ENCODE results near the gene LASP1. TPM values are rescaled to one million over a fixed set of nuclear protein-coding genes. Genes with fewer than 3 reads are reported as not detected.

The LASP1 gene
- total and polyA plus RNA-seq, 4 donors = 65.5 to 140 (median 82.0) TPM

DNA sequence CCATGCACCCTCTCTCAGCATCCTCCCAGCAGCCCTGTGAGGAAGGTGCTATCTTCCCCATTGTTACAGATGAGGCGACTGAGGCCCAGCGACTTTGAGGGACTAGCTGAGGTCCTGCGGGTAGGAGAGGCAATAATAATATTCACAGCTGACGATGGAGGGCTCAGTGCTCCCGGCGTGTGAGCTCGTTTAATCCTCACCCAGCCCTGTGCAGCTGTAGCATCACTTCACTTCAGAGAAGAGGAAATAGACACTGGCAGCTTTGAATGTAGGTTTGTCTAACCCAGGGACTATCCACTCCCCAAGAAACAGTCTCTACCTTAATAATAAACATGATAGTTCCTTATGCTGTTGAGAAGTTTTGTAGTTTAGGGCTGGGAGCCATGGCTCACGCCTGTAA is 21.6 kb downstream of the LASP1 start:
- Histone ChIP-seq H3K4me3 (no peak overlapping the region), H3K36me3 (ENCODE audit: control insufficient read depth in 4 of 4, insufficient read depth in 4 of 4, low read length in 4 of 4) (peaks cover 0 to 67% (median 26%) of the 10 kb centered on the region in 4 donors), H3K9ac (ENCODE audit: insufficient read depth in 1 of 2, low read length in 2 of 2) (no peak overlapping the region), H3K4me1 (ENCODE audit: control insufficient read depth in 5 of 5, insufficient read depth in 5 of 5, low read length in 5 of 5) (peaks cover 0 to 32% (median 6%) of the 10 kb centered on the region in 5 donors), H3K27ac (ENCODE audit: low read depth in 1 of 2, low read length in 1 of 2) (no peak overlapping the region), H3K9me3 (ENCODE audit: control insufficient read depth in 4 of 4, insufficient read depth in 3 of 4, low read length in 3 of 4) (no peaks in the 10 kb centered on the region), H3K27me3 (ENCODE audit: control insufficient read depth in 3 of 3, insufficient read depth in 3 of 3, low read length in 2 of 3) (no peaks in the 10 kb centered on the region)
- 81 to 84% methylated on average over 8 of the region's 8 CpGs for WGBS, 2 donors
- DNase-seq = no peak
- TF ChIP-seq, protein P1, sequence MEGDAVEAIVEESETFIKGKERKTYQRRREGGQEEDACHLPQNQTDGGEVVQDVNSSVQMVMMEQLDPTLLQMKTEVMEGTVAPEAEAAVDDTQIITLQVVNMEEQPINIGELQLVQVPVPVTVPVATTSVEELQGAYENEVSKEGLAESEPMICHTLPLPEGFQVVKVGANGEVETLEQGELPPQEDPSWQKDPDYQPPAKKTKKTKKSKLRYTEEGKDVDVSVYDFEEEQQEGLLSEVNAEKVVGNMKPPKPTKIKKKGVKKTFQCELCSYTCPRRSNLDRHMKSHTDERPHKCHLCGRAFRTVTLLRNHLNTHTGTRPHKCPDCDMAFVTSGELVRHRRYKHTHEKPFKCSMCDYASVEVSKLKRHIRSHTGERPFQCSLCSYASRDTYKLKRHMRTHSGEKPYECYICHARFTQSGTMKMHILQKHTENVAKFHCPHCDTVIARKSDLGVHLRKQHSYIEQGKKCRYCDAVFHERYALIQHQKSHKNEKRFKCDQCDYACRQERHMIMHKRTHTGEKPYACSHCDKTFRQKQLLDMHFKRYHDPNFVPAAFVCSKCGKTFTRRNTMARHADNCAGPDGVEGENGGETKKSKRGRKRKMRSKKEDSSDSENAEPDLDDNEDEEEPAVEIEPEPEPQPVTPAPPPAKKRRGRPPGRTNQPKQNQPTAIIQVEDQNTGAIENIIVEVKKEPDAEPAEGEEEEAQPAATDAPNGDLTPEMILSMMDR (IDR thresholded peaks at IDR 0.05; ENCODE audit: control extremely low read depth, extremely low read depth) = no peak
- ATAC-seq (ENCODE audit: insufficient read depth, low FRiP score) = no peak

DNA sequence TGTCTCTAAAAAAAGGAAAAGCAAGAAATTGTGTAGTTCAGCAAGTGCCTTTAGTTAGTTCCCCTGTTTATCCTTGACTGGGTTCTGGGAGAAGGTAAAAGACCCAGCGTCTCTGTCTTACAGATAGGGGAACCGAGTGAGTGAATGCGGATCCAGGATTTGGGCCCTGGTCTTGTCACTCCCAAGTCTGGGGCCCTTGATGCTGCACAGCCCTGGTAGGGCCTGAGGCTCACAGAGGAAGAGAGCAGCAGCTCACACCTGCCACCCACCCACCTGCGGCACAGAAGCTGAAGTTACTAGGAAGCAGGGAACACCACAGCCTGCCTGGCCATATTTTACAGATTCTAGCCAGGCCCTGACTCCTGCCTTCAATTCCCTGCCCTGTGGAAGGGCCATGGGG is 22.2 kb downstream of the LASP1 start:
- Histone ChIP-seq H3K4me1 (ENCODE audit: control insufficient read depth in 5 of 5, insufficient read depth in 5 of 5, low read length in 5 of 5) (peaks cover under 1 to 33% (median 8%) of the 10 kb centered on the region in 5 donors), H3K27ac (ENCODE audit: low read depth in 1 of 2, low read length in 1 of 2) (peak overlapping the region in 1 of 2 donors; percentile 39), H3K9me3 (ENCODE audit: control insufficient read depth in 4 of 4, insufficient read depth in 3 of 4, low read length in 3 of 4) (no peaks in the 10 kb centered on the region), H3K27me3 (ENCODE audit: control insufficient read depth in 3 of 3, insufficient read depth in 3 of 3, low read length in 2 of 3) (no peaks in the 10 kb centered on the region), H3K4me3 (no peak overlapping the region), H3K36me3 (ENCODE audit: control insufficient read depth in 4 of 4, insufficient read depth in 4 of 4, low read length in 4 of 4) (peaks cover 0 to 69% (median 27%) of the 10 kb centered on the region in 4 donors), H3K9ac (ENCODE audit: insufficient read depth in 1 of 2, low read length in 2 of 2) (no peak overlapping the region)
- DNase-seq (no peak), ATAC-seq (ENCODE audit: insufficient read depth, low FRiP score) (no peak)
- 88 to 91% methylated on average over 4 of the region's 4 CpGs for WGBS, 2 donors
- TF ChIP-seq, protein P1 (IDR thresholded peaks at IDR 0.05; ENCODE audit: control extremely low read depth, extremely low read depth) = no peak

DNA sequence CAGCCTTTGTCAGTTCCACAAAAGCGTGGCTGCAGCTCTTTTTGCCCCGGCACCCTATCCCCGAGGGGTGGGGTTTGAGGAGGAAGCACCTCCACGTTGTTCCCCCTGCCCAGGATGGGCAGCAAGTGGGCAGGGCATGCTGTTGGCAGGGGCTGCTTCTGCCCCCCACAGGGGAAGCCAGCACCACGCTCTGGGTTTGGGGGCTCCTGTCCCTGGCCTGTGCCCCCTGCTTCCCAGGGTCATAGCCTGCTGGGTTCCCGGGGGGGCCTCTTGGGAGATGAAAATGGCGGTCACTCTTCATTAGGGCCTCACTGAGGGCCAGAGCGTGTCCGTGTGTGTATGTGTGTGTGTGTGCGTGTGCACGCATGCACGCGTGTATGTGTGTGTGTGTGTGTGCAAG is 22.8 kb downstream of the LASP1 start:
- no peak for DNase-seq
- Histone ChIP-seq H3K9me3 (ENCODE audit: control insufficient read depth in 4 of 4, insufficient read depth in 3 of 4, low read length in 3 of 4) (no peaks in the 10 kb centered on the region), H3K9ac (ENCODE audit: insufficient read depth in 1 of 2, low read length in 2 of 2) (no peak overlapping the region), H3K36me3 (ENCODE audit: control insufficient read depth in 4 of 4, insufficient read depth in 4 of 4, low read length in 4 of 4) (peaks cover 0 to 66% (median 31%) of the 10 kb centered on the region in 4 donors), H3K27ac (ENCODE audit: low read depth in 1 of 2, low read length in 1 of 2) (no peak overlapping the region), H3K27me3 (ENCODE audit: control insufficient read depth in 3 of 3, insufficient read depth in 3 of 3, low read length in 2 of 3) (no peaks in the 10 kb centered on the region), H3K4me3 (no peak overlapping the region), H3K4me1 (ENCODE audit: control insufficient read depth in 5 of 5, insufficient read depth in 5 of 5, low read length in 5 of 5) (peaks cover 6 to 38% (median 8%) of the 10 kb centered on the region in 5 donors)
- TF ChIP-seq, protein P1 (IDR thresholded peaks at IDR 0.05; ENCODE audit: control extremely low read depth, extremely low read depth) = no peak
- no peak for ATAC-seq (ENCODE audit: insufficient read depth, low FRiP score)
- 79 to 84% methylated on average over 13 of the region's 13 CpGs for WGBS, 2 donors

DNA sequence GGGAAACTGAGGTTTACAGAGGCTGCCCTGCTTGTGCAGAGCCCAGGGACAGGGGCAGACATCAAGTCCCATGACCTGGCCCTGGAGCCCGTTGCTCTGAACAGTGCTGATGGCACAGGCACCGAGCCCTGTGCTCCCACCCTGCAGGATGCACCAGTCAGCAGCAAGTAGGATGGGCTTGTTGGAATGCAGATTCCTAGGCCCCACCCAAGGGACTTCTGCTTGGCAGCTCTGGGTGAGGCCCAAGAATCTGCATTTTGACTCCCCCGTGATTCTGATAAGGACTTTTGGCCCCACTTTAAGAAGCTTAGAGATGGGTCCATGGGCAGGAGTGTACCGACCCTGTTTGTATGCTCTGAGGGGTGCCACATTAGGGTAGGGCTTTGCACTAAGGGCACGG is 23.3 kb downstream of the LASP1 start:
- TF ChIP-seq, protein P1 (IDR thresholded peaks at IDR 0.05; ENCODE audit: control extremely low read depth, extremely low read depth) = no peak
- H3K36me3 ChIP-seq (ENCODE audit: control insufficient read depth in 4 of 4, insufficient read depth in 4 of 4, low read length in 4 of 4) = peaks cover 0 to 67% (median 31%) of the 10 kb centered on the region in 4 donors
- 62 to 74% methylated on average over 5 of the region's 5 CpGs for WGBS, 2 donors
- no peaks in the 10 kb centered on the region for H3K9me3 ChIP-seq (ENCODE audit: control insufficient read depth in 4 of 4, insufficient read depth in 3 of 4, low read length in 3 of 4)
- no peak overlapping the region for H3K9ac ChIP-seq (ENCODE audit: insufficient read depth in 1 of 2, low read length in 2 of 2)
- no peaks in the 10 kb centered on the region for H3K27me3 ChIP-seq (ENCODE audit: control insufficient read depth in 3 of 3, insufficient read depth in 3 of 3, low read length in 2 of 3)
- ATAC-seq (ENCODE audit: insufficient read depth, low FRiP score) = no peak
- H3K4me1 ChIP-seq (ENCODE audit: control insufficient read depth in 5 of 5, insufficient read depth in 5 of 5, low read length in 5 of 5) = peaks cover 6 to 42% (median 10%) of the 10 kb centered on the region in 5 donors
- H3K4me3 ChIP-seq = no peak overlapping the region
- no peak for DNase-seq
- peak overlapping the region in 1 of 2 donors; percentile 43 for H3K27ac ChIP-seq (ENCODE audit: low read depth in 1 of 2, low read length in 1 of 2)

Measured in lung (tissue), 12 donors.